ENCODE data around the gene SLC8A1.

SLC8A1 gene

GRCh38 chr2:40458271-40458794, 6.4 kb upstream of the SLC8A1 start:
- DNase-seq (ENCODE audit: low spot score) = no peak

- no peak for DNase-seq (ENCODE audit: low spot score)
Observed at GRCh38 chr2:40457837-40458236, 5.9 kb upstream of the SLC8A1 start.

- no peak for DNase-seq (ENCODE audit: low spot score)
Observed at GRCh38 chr2:40457366-40457765, 5.5 kb upstream of the SLC8A1 start.

GRCh38 chr2:40456926-40457325, 5.0 kb upstream of the SLC8A1 start:
- DNase-seq (ENCODE audit: low spot score) = no peak

GRCh38 chr2:40455661-40456060, 3.8 kb upstream of the SLC8A1 start:
- DNase-seq (ENCODE audit: low spot score) = no peak

GRCh38 chr2:40454321-40454720, 2.4 kb upstream of the SLC8A1 start:
- no peak for DNase-seq (ENCODE audit: low spot score)

- no peak for DNase-seq (ENCODE audit: low spot score)
Observed at GRCh38 chr2:40452786-40453185, 896 bp upstream of the SLC8A1 start.

GRCh38 chr2:40450796-40451430, 977 bp downstream of the SLC8A1 start:
- DNase-seq (ENCODE audit: low spot score) = no peak

GRCh38 chr2:40450066-40450795, 1.7 kb downstream of the SLC8A1 start:
- no peak for DNase-seq (ENCODE audit: low spot score)

GRCh38 chr2:40448476-40449079, 3.3 kb downstream of the SLC8A1 start:
- DNase-seq (ENCODE audit: low spot score) = no peak

GRCh38 chr2:40445467-40445866, 6.4 kb downstream of the SLC8A1 start:
- no peak for DNase-seq (ENCODE audit: low spot score)

- DNase-seq (ENCODE audit: low spot score) = no peak
Observed at GRCh38 chr2:40440835-40441234, 11.1 kb downstream of the SLC8A1 start.

- no peak for DNase-seq (ENCODE audit: low spot score)
Observed at GRCh38 chr2:40439473-40439872, 12.4 kb downstream of the SLC8A1 start.

GRCh38 chr2:40436093-40436475, 15.8 kb downstream of the SLC8A1 start:
- no peak for DNase-seq (ENCODE audit: low spot score)

- DNase-seq (ENCODE audit: low spot score) = no peak
Observed at GRCh38 chr2:40435426-40436092, 16.3 kb downstream of the SLC8A1 start.

- DNase-seq (ENCODE audit: low spot score) = no peak
Observed at GRCh38 chr2:40434731-40435271, 17.1 kb downstream of the SLC8A1 start.

- DNase-seq (ENCODE audit: low spot score) = no peak
Observed at GRCh38 chr2:40433736-40434135, 18.2 kb downstream of the SLC8A1 start.

- DNase-seq (ENCODE audit: low spot score) = no peak
Observed at GRCh38 chr2:40432921-40433483, 18.9 kb downstream of the SLC8A1 start.

GRCh38 chr2:40431600-40431955, 20.3 kb downstream of the SLC8A1 start:
- no peak for DNase-seq (ENCODE audit: low spot score)

GRCh38 chr2:40430776-40431599, 20.9 kb downstream of the SLC8A1 start:
- DNase-seq (ENCODE audit: low spot score) = no peak

- no peak for DNase-seq (ENCODE audit: low spot score)
Observed at GRCh38 chr2:40428439-40428838, 23.5 kb downstream of the SLC8A1 start.

Measured in CD4-positive, alpha-beta T cell treated with Interleukin-6 at 100 ng/mL for 8 hours (primary cell).